H9 (cell line): ENCODE measurements around the gene DDX21. TPM values are rescaled to one million over a fixed set of nuclear protein-coding genes. Genes with fewer than 3 reads are reported as not detected.

Experiments used
- DNase-seq: peaks from one replicate; pipeline ENCODE4 v3.0.0-alpha.2; 2017
- H2AFZ ChIP-seq: one replicate; pipeline ENCODE4 v1.6.1; 2013; ENCODE audit warnings: mild to moderate bottlenecking, low read length, control low read depth, moderate library complexity
- H2AK5ac ChIP-seq: 2 replicates; pipeline ENCODE4 v1.6.1; 2013; ENCODE audit warnings: low read length, control low read depth, mixed read lengths; ENCODE audit not compliant: insufficient read length
- H2BK120ac ChIP-seq: one replicate; pipeline ENCODE4 v1.6.1; 2013; ENCODE audit warnings: low read depth, mild to moderate bottlenecking, low read length, control low read depth, inconsistent platforms; ENCODE audit not compliant: poor library complexity, severe bottlenecking
- H2BK12ac ChIP-seq: 2 replicates; pipeline ENCODE4 v1.6.1; 2013; ENCODE audit warnings: low read length, control low read depth, mixed read lengths, low read depth; ENCODE audit not compliant: insufficient read length
- H2BK15ac ChIP-seq: 2 replicates; pipeline ENCODE4 v1.6.1; 2013; ENCODE audit warnings: low read depth, low read length, control low read depth
- H2BK20ac ChIP-seq: one replicate; pipeline ENCODE4 v1.6.1; 2013; ENCODE audit warnings: low read depth, mild to moderate bottlenecking, low read length, control low read depth, inconsistent platforms; ENCODE audit not compliant: poor library complexity, severe bottlenecking
- H2BK5ac ChIP-seq: 2 replicates; pipeline ENCODE4 v1.6.1; 2013; ENCODE audit warnings: low read length, control low read depth, mixed read lengths; ENCODE audit not compliant: insufficient read length
- H3K14ac ChIP-seq: 2 replicates; pipeline ENCODE4 v1.6.1; 2013; ENCODE audit warnings: low read length, control low read depth; ENCODE audit not compliant: insufficient read depth
- H3K18ac ChIP-seq: 2 replicates; pipeline ENCODE4 v1.6.1; 2013; ENCODE audit warnings: low read depth, mild to moderate bottlenecking, mixed read lengths, low read length, control low read depth; ENCODE audit not compliant: insufficient read length
- H3K23ac ChIP-seq: 2 replicates; pipeline ENCODE4 v1.6.1; 2013; ENCODE audit warnings: low read length, control low read depth, mixed read lengths, low read depth; ENCODE audit not compliant: insufficient read length
- H3K23me2 ChIP-seq: 2 replicates; pipeline ENCODE4 v1.6.1; 2013; ENCODE audit warnings: low read depth, mild to moderate bottlenecking, mixed read lengths, low read length, control low read depth; ENCODE audit not compliant: insufficient read length, poor library complexity, severe bottlenecking
- H3K27ac ChIP-seq: 2 replicates; pipeline ENCODE4 v1.5.1; 2013; ENCODE audit warnings: low read length, control low read depth, mixed read lengths, low read depth; ENCODE audit not compliant: insufficient read length
- H3K27me3 ChIP-seq: 2 replicates; pipeline ENCODE4 v1.6.1; 2013; ENCODE audit warnings: low read length, control low read depth, inconsistent platforms; ENCODE audit not compliant: insufficient read depth
- H3K4ac ChIP-seq: 2 replicates; pipeline ENCODE4 v1.6.1; 2013; ENCODE audit warnings: low read depth, mild to moderate bottlenecking, control low read depth, inconsistent platforms, low read length, moderate library complexity
- H3K4me1 ChIP-seq: 2 replicates; pipeline ENCODE4 v1.6.1; 2013; ENCODE audit warnings: low read length, control low read depth, inconsistent platforms; ENCODE audit not compliant: insufficient read depth
- H3K4me2 ChIP-seq: 2 replicates; pipeline ENCODE4 v1.6.1; 2013; ENCODE audit warnings: low read length, control low read depth, mixed read lengths; ENCODE audit not compliant: insufficient read length, insufficient read depth
- H3K56ac ChIP-seq: 2 replicates; pipeline ENCODE4 v1.6.1; 2013; ENCODE audit warnings: low read depth, mild to moderate bottlenecking, mixed read lengths, low read length, control low read depth; ENCODE audit not compliant: insufficient read length
- H3K79me1 ChIP-seq: 2 replicates; pipeline ENCODE4 v1.6.1; 2013; ENCODE audit warnings: low read depth, mild to moderate bottlenecking, moderate library complexity, low read length, control low read depth, inconsistent platforms; ENCODE audit not compliant: insufficient read depth, poor library complexity, severe bottlenecking
- H3K79me2 ChIP-seq: 2 replicates; pipeline ENCODE4 v1.6.1; 2013; ENCODE audit warnings: low read length, control low read depth, inconsistent platforms; ENCODE audit not compliant: insufficient read depth
- H3K9ac ChIP-seq: 2 replicates; pipeline ENCODE4 v1.6.1; 2013; ENCODE audit warnings: low read length, control low read depth, mixed read lengths; ENCODE audit not compliant: insufficient read length; ENCODE audit errors: extremely low read depth
- H3K9me3 ChIP-seq: one replicate; pipeline ENCODE4 v1.6.1; 2013; ENCODE audit warnings: low read depth, low read length, inconsistent platforms; ENCODE audit not compliant: control insufficient read depth
- H3T11ph ChIP-seq: one replicate; pipeline ENCODE4 v1.6.1; 2013; ENCODE audit warnings: mild to moderate bottlenecking, low read length, control low read depth, inconsistent platforms
- H4K20me1 ChIP-seq: one replicate; pipeline ENCODE4 v1.6.1; 2013; ENCODE audit not compliant: control insufficient read depth, insufficient read length, insufficient read depth
- H4K5ac ChIP-seq: 2 replicates; pipeline ENCODE4 v1.6.1; 2013; ENCODE audit warnings: low read depth, mild to moderate bottlenecking, mixed read lengths, low read length, control low read depth; ENCODE audit not compliant: insufficient read length
- H4K8ac ChIP-seq: replicated peaks from 2 replicates; pipeline ENCODE4 v1.6.1; 2013; ENCODE audit warnings: low read length, control low read depth, mixed read lengths, low read depth; ENCODE audit not compliant: insufficient read length
- H4K91ac ChIP-seq: 2 replicates; pipeline ENCODE4 v1.6.1; 2013; ENCODE audit warnings: low read depth, mild to moderate bottlenecking, moderate library complexity, mixed read lengths, low read length, control low read depth; ENCODE audit not compliant: insufficient read length
- H3K27ac Mint-ChIP-seq, 3 experiments: 2 replicates in 2 of 3; 3 replicates in 1 of 3; pipeline ENCODE4 v1.8.0; 2020 to 2021; ENCODE audit warnings: mixed read lengths in 3 of 3, mild to moderate bottlenecking in 1 of 3, moderate library complexity in 1 of 3
- H3K27me3 Mint-ChIP-seq: 2 replicates; pipeline ENCODE4 v1.8.0; 2021; ENCODE audit warnings: low read depth, mild to moderate bottlenecking, moderate library complexity, mixed read lengths
- H3K36me3 Mint-ChIP-seq, 3 experiments: 2 replicates in 2 of 3; 3 replicates in 1 of 3; pipeline ENCODE4 v1.8.0; 2020 to 2021; ENCODE audit warnings: low read depth in 3 of 3, mixed read lengths in 3 of 3; ENCODE audit not compliant: insufficient read depth in 1 of 3
- H3K4me1 Mint-ChIP-seq, 2 experiments: 2 replicates each; pipeline ENCODE4 v1.8.0; 2020; ENCODE audit warnings: mixed read lengths in 2 of 2
- H3K4me3 Mint-ChIP-seq, 2 experiments: 2 replicates in 1 of 2; 3 replicates in 1 of 2; pipeline ENCODE4 v1.8.0; 2020 to 2021; ENCODE audit warnings: mild to moderate bottlenecking in 2 of 2, mixed read lengths in 2 of 2, moderate library complexity in 1 of 2
- H3K9me3 Mint-ChIP-seq, 2 experiments: 2 replicates in 1 of 2; 3 replicates in 1 of 2; pipeline ENCODE4 v1.8.0; 2020; ENCODE audit warnings: mild to moderate bottlenecking in 2 of 2, mixed read lengths in 2 of 2, moderate library complexity in 1 of 2
- CTCF ChIP-seq: fragments of 200-600 bp; sonication (generic); conservative IDR thresholded peaks from 3 replicates; pipeline ENCODE4 v1.8.0; 2021; ENCODE audit warnings: antibody characterized with exemption, mild to moderate bottlenecking
- WGBS: extraction: QIAGEN DNeasy Blood & Tissue Kit; methylation state at CpG from one replicate; pipeline ENCODE4 v1.1.7; 2013; ENCODE audit warnings: missing lambda C conversion rate, low lambda C conversion rate, mixed read lengths; ENCODE audit not compliant: insufficient read length; ENCODE audit errors: extremely low coverage; 5-methylcytosine and 5-hydroxymethylcytosine counted together
- total RNA-seq: library from RNA; stranded (reverse); gene quantifications from 2 replicates; pipeline ENCODE4 v1.2.1, GENCODE V29; 2021

The DDX21 gene
- total RNA-seq, 1 experiment from 2014 or later = 180 TPM

- H4K5ac ChIP-seq = no peak overlapping the region
- H3K79me2 ChIP-seq = peaks cover 22% of the 10 kb centered on the region; the same call in 1 of the 2 replicates
- no peak overlapping the region for H3K9ac ChIP-seq
- no CpG with 5 or more reads among the region's 2 CpGs for WGBS
- no peak overlapping the region for H3K4me2 ChIP-seq
- no peak overlapping the region for H3K27ac ChIP-seq
- H3K23me2 ChIP-seq = no peaks in the 10 kb centered on the region
- DNase-seq = no peak
- H3K23ac ChIP-seq = no peak overlapping the region
- H2BK20ac ChIP-seq = no peak overlapping the region
- H3K27ac Mint-ChIP-seq = peak overlapping the region; percentile 45 to 79 (median 50); a peak in 5 of 7 replicates
- H2BK5ac ChIP-seq = no peak overlapping the region
- no peaks in the 10 kb centered on the region for H3K27me3 Mint-ChIP-seq
- no peak overlapping the region for H2BK12ac ChIP-seq
- H2AFZ ChIP-seq = no peak overlapping the region
- no peak overlapping the region for H4K91ac ChIP-seq
- no peak overlapping the region for H3K18ac ChIP-seq
- H3K4me1 Mint-ChIP-seq = peaks cover 19 to 23% of the 10 kb centered on the region in 2 experiments
- no peak overlapping the region for H2AK5ac ChIP-seq
- no peak overlapping the region for H2BK15ac ChIP-seq
- peaks cover 0 to 24% (median 8%) of the 10 kb centered on the region in 3 experiments; a peak in 5 of 7 replicates for H3K36me3 Mint-ChIP-seq
- no peak overlapping the region; a peak in 1 of 5 replicates for H3K4me3 Mint-ChIP-seq
- no peak overlapping the region for H3K4ac ChIP-seq
- H2BK120ac ChIP-seq = no peak overlapping the region
- no peak for TF ChIP-seq CTCF
- no peaks in the 10 kb centered on the region for H4K20me1 ChIP-seq
- no peak overlapping the region for H3T11ph ChIP-seq
- H3K14ac ChIP-seq = no peak overlapping the region
- no peak overlapping the region for H3K56ac ChIP-seq
- no peaks in the 10 kb centered on the region for H3K79me1 ChIP-seq
- no peaks in the 10 kb centered on the region for H3K9me3 ChIP-seq
- H3K9me3 Mint-ChIP-seq = no peaks in the 10 kb centered on the region
- H3K27me3 ChIP-seq = no peaks in the 10 kb centered on the region
- no peak overlapping the region for H4K8ac ChIP-seq
- no peaks in the 10 kb centered on the region; the same call in 1 of the 2 replicates for H3K4me1 ChIP-seq
Measured at GRCh38 chr10:68992636-68993440, 36.9 kb downstream of the DDX21 start.
